GM23248 (cell line): ENCODE results near the gene DIP2C. TPM values are rescaled to one million over a fixed set of nuclear protein-coding genes. Genes with fewer than 3 reads are reported as not detected.

Experiments used
- DNase-seq: peaks from one replicate; pipeline ENCODE4 v3.0.0-alpha.2; 2015
- H2AFZ ChIP-seq: fragments of 200-600 bp; sonication (generic); 2 replicates; pipeline ENCODE4 v1.6.1; 2016; ENCODE audit warnings: antibody characterized with exemption
- H3F3A ChIP-seq: fragments of 200-600 bp; sonication (generic); 2 replicates; pipeline ENCODE4 v1.6.1; 2016; ENCODE audit warnings: mild to moderate bottlenecking, antibody characterized with exemption, mixed run types; ENCODE audit not compliant: insufficient read depth
- H3K27ac ChIP-seq: fragments of 200-600 bp; sonication (generic); 2 replicates; pipeline ENCODE4 v1.5.1; 2016; ENCODE audit warnings: mild to moderate bottlenecking
- H3K27me3 ChIP-seq: fragments of 200-600 bp; sonication (generic); replicated peaks from 2 replicates; pipeline ENCODE4 v1.6.1; 2016; ENCODE audit warnings: mild to moderate bottlenecking; ENCODE audit not compliant: insufficient read depth
- H3K36me3 ChIP-seq: fragments of 200-600 bp; sonication (generic); 2 replicates; pipeline ENCODE4 v1.6.1; 2016; ENCODE audit warnings: low read depth, mild to moderate bottlenecking
- H3K4me1 ChIP-seq: fragments of 200-600 bp; sonication (generic); 2 replicates; pipeline ENCODE4 v1.6.1; 2016; ENCODE audit warnings: mild to moderate bottlenecking; ENCODE audit not compliant: insufficient read depth
- H3K4me2 ChIP-seq: fragments of 200-600 bp; sonication (generic); one replicate; pipeline ENCODE4 v1.6.1; 2016; ENCODE audit warnings: mild to moderate bottlenecking; ENCODE audit not compliant: unreplicated experiment
- H3K4me3 ChIP-seq: fragments of 200-600 bp; sonication (generic); 2 replicates; pipeline ENCODE4 v1.5.1; 2016; ENCODE audit warnings: mild to moderate bottlenecking
- H3K79me2 ChIP-seq: fragments of 200-600 bp; sonication (generic); 2 replicates; pipeline ENCODE4 v1.6.1; 2016; ENCODE audit warnings: mild to moderate bottlenecking; ENCODE audit not compliant: insufficient read depth
- H3K9ac ChIP-seq: fragments of 200-600 bp; sonication (generic); 2 replicates; pipeline ENCODE4 v1.6.1; 2016; ENCODE audit warnings: mild to moderate bottlenecking
- H3K9me2 ChIP-seq: fragments of 200-600 bp; sonication (generic); 2 replicates; pipeline ENCODE4 v1.6.1; 2016; ENCODE audit warnings: mixed run types, mild to moderate bottlenecking, moderate library complexity; ENCODE audit not compliant: insufficient read depth
- H3K9me3 ChIP-seq: fragments of 200-600 bp; sonication (generic); one replicate; pipeline ENCODE4 v1.6.1; 2017; ENCODE audit warnings: low read depth
- H4K20me1 ChIP-seq: fragments of 200-600 bp; sonication (generic); 2 replicates; pipeline ENCODE4 v1.6.0; 2016; ENCODE audit not compliant: insufficient read depth
- EZH2 ChIP-seq: fragments of 200-600 bp; sonication (generic); IDR thresholded peaks from 2 replicates; pipeline ENCODE4 v1.6.1; 2018; ENCODE audit warnings: antibody characterized with exemption, mild to moderate bottlenecking; ENCODE audit not compliant: insufficient read depth, poor library complexity, severe bottlenecking
- EZH2phosphoT487 ChIP-seq: fragments of 200-600 bp; sonication (generic); IDR thresholded peaks from 2 replicates; pipeline ENCODE4 v1.6.1; 2018; ENCODE audit warnings: antibody characterized with exemption, moderate library complexity, mild to moderate bottlenecking, low read depth; ENCODE audit not compliant: insufficient read depth
- WGBS, 2 experiments: methylation state at CpG; one replicate each; pipeline ENCODE4 v1.1.6; 2015 to 2017; ENCODE audit warnings: low lambda C conversion rate in 2 of 2, low coverage in 1 of 2; ENCODE audit errors: missing lambda C conversion rate in 2 of 2; 5-methylcytosine and 5-hydroxymethylcytosine counted together
- in situ Hi-C: fragments of 300-500 bp; cut with MboI; formaldehyde crosslinking; loops from 2 replicates; pipeline ENCODE4 v1.15.0; 2020
- polyA plus RNA-seq: library from polyadenylated mRNA; unstranded; fragments of >200 nt; fragmentation: Nextera tagmentation; extraction: Ambion mirVana; gene quantifications from 2 replicates; pipeline ENCODE4 v1.2.1, GENCODE V29; 2016
- total RNA-seq: library from RNA; depleted of rRNA; stranded (reverse); fragments of >200 nt; shearing (Covaris generic); gene quantifications from 2 replicates; pipeline ENCODE4 v1.2.3, GENCODE V29; 2014

DIP2C gene
- total and polyA plus RNA-seq, 2 experiments from 2014 or later = 12.0 to 13.1 TPM

DNA sequence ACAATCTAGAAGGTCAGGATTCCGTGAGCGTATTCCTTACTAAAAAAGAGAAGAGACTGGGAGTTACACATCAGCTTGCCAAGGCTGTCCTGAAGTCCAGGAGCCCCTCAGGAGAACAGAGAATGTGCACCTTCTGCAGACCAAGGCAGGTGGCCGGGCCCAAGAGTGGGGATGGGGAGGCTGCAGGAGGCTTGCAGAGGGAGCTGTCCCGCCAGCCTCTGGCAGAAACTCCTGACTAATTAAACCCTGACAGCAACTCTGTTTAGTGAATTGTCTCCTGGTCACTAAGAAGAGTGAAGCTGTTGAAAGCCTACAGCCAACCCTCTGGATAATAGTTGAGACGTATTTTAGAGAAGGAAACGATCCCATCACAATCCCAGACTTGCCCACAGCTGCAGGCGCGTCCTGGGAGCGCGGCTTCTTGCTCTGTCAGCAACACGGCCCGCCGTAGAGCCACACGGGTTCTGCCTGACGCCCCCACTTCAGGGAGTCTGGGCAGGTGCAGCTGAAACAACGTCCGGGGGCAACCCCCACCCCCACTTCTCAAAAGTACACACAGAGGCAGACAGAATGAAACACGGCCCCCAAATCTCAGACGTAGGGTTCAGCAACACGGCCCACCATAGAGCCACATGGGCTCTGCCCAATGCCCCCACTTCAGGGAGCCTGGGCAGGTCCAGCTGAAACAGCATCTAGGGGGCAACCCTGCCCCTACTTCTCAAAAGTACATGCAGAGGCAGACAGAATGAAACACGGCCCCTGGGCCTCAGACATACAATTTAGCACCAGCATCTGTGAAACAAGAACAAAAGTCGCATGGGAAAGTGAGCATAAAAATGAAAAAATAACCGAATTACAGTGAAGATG lies 45.2 kb downstream of the DIP2C start:
- in situ Hi-C loops = no loop called here
- no peak for TF ChIP-seq EZH2
- TF ChIP-seq EZH2phosphoT487 = no peak
- 85 to 87% methylated on average over 23 of the region's 23 CpGs for WGBS, 2 experiments
- Histone ChIP-seq H3K27ac (no peak overlapping the region), H2AFZ (no peak overlapping the region), H4K20me1 (peaks cover 6% of the 10 kb centered on the region; the same call in 1 of the 2 replicates), H3K9me3 (no peaks in the 10 kb centered on the region), H3K9me2 (no peaks in the 10 kb centered on the region), H3K4me3 (no peak overlapping the region), H3K79me2 (peaks cover 100% of the 10 kb centered on the region), H3K36me3 (no peaks in the 10 kb centered on the region; the same call in 1 of the 2 replicates), H3K4me2 (no peak overlapping the region), H3F3A (peaks cover 7% of the 10 kb centered on the region; the same call in 1 of the 2 replicates), H3K27me3 (no peaks in the 10 kb centered on the region), H3K4me1 (no peaks in the 10 kb centered on the region), H3K9ac (no peak overlapping the region)
- no peak for DNase-seq

DNA sequence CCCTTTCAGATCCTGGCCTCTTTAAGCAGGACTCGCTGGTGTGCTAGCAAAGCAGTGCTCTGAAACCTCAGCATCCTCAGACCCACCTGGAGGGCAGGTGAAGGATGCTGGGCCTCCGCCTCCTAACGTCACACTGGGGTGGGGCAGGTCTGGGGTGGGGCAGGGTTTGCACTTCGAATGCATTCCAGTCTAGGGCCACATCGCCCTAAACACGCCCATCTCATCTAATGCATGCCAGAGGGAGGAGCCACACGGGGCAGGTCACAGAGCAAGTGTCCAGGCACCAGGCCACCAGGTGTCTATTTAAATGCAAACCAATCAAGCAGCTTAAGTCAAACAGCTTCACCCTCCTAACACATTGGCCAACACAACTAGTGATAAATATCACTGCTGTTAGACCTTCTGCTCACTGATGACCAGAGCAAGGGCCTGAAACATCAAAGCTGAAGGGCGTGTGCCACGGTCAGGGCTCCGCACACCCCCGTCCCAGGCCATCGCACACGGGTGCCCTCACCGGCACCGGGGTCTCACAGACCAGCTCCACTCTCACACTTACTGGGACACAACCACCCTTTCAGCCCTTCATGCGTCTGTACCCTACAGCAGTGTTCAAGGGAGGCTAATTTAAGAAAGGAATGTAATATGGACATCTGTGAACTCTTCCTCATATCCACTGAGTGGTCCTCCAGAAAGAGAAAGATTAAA lies 47.1 kb downstream of the DIP2C start:
- Histone ChIP-seq H3K4me2 (no peak overlapping the region), H3K36me3 (no peaks in the 10 kb centered on the region; the same call in 1 of the 2 replicates), H4K20me1 (peaks cover 6% of the 10 kb centered on the region; the same call in 1 of the 2 replicates), H3K9me3 (no peaks in the 10 kb centered on the region), H2AFZ (no peak overlapping the region), H3F3A (peaks cover 7% of the 10 kb centered on the region; the same call in 1 of the 2 replicates), H3K9me2 (no peaks in the 10 kb centered on the region), H3K4me3 (no peak overlapping the region), H3K27me3 (no peaks in the 10 kb centered on the region), H3K4me1 (no peaks in the 10 kb centered on the region), H3K9ac (no peak overlapping the region), H3K79me2 (peaks cover 97% of the 10 kb centered on the region), H3K27ac (no peak overlapping the region)
- 85 to 90% methylated on average over 16 of the region's 16 CpGs for WGBS, 2 experiments
- DNase-seq = no peak
- TF ChIP-seq EZH2phosphoT487 (no peak), EZH2 (no peak)
- in situ Hi-C loops = no loop called here

DNA sequence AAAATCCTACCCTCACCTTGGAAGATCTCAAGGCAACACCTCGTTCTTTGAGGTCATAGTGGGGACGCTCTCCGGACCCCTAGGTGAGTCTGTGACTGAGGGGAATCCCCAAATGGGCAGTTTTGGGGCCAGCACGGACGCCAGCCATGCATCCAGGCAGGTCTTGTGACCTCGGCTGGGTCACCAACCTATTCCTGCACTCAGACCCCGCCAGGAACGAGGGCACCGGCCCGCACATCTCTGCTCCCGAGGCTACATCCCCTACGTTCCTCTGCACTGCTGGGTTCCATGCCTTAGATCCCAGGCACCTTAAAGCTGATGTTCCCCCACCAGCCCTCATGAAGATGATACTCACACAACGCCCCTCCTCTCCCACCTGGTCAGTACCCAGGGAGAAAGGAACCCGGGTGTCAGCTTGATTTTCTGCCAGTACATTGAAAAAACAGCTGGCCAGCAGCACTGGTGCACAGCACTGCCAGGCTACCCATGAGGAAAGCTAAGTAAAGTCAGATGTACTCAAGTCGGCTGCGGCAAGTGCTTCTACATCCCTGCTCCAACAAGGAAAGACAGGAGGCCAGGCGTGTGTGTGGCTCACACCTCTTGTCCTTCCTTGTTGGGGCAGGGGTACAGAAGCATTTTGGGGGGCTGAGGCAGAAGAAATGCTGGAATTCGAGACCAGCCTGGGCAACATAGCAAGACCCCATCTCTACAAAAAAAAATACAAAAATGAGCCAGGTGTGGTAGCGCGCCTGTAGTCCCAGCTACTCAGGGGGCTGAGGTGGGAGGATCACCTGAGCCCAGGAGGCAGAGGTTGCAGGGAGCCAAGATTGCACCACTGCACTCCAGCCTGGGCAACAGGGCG lies 48.1 kb downstream of the DIP2C start:
- Histone ChIP-seq H3F3A (no peaks in the 10 kb centered on the region), H3K4me1 (no peaks in the 10 kb centered on the region), H3K79me2 (peaks cover 97% of the 10 kb centered on the region), H3K4me3 (no peak overlapping the region), H3K9me3 (no peaks in the 10 kb centered on the region), H3K9ac (no peak overlapping the region), H3K36me3 (no peaks in the 10 kb centered on the region; the same call in 1 of the 2 replicates), H2AFZ (no peak overlapping the region), H3K4me2 (no peak overlapping the region), H3K27me3 (no peaks in the 10 kb centered on the region), H3K27ac (no peak overlapping the region), H4K20me1 (no peaks in the 10 kb centered on the region; the same call in 1 of the 2 replicates), H3K9me2 (no peaks in the 10 kb centered on the region)
- TF ChIP-seq EZH2 (no peak), EZH2phosphoT487 (no peak)
- DNase-seq = no peak
- in situ Hi-C loops = no loop called here
- WGBS, 2 experiments = 79 to 81% methylated on average over 21 of the region's 21 CpGs

DNA sequence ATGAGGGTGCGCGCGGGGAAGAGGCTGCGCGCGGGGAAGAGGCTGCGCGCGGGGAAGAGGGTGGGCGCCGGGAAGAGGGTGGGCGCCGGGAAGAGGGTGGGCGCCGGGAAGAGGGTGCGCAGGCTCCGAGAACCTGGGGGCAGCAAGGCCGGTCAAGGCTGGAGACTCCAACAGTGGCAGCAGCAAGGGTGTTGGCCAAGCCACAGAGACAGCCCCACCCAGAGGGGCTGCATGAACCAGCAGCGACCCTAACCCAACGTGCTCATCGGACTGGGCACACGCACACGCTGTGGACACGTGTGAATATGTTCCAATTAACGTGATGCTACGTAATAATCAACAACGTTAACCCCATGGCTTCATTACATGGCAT lies 48.8 kb downstream of the DIP2C start:
- Histone ChIP-seq H3K9me2 (no peaks in the 10 kb centered on the region), H3F3A (no peaks in the 10 kb centered on the region), H3K4me2 (no peak overlapping the region), H2AFZ (no peak overlapping the region), H3K4me3 (no peak overlapping the region), H3K9ac (no peak overlapping the region), H3K4me1 (no peaks in the 10 kb centered on the region), H3K36me3 (no peaks in the 10 kb centered on the region; the same call in 1 of the 2 replicates), H3K79me2 (peaks cover 97% of the 10 kb centered on the region), H3K9me3 (no peaks in the 10 kb centered on the region), H3K27ac (no peak overlapping the region), H3K27me3 (no peaks in the 10 kb centered on the region), H4K20me1 (no peaks in the 10 kb centered on the region; the same call in 1 of the 2 replicates)
- no peak for DNase-seq
- WGBS, 2 experiments = 89 to 95% methylated on average over 15 to 27 of the region's 27 CpGs
- in situ Hi-C loops = no loop called here
- TF ChIP-seq EZH2 (no peak), EZH2phosphoT487 (no peak)
